Dedifferentiated amniotic fluid mesenchymal stem cell (primary cell): ENCODE measurements around the gene CBLC.
"Not testable (repeated sequence)": the region's sequence is repeated elsewhere in the genome, so short reads cannot be mapped to it uniquely, and the experiment has no call there.

ENCODE experiments used
- DNase-seq: peaks from one replicate; pipeline ENCODE4 v3.0.0-alpha.2; 2016; ENCODE audit errors: extremely low spot score

CBLC gene

GRCh38 chr19:44819246-44819832 lies 41.6 kb downstream of the CBLC start:
- no peak for DNase-seq

DNA sequence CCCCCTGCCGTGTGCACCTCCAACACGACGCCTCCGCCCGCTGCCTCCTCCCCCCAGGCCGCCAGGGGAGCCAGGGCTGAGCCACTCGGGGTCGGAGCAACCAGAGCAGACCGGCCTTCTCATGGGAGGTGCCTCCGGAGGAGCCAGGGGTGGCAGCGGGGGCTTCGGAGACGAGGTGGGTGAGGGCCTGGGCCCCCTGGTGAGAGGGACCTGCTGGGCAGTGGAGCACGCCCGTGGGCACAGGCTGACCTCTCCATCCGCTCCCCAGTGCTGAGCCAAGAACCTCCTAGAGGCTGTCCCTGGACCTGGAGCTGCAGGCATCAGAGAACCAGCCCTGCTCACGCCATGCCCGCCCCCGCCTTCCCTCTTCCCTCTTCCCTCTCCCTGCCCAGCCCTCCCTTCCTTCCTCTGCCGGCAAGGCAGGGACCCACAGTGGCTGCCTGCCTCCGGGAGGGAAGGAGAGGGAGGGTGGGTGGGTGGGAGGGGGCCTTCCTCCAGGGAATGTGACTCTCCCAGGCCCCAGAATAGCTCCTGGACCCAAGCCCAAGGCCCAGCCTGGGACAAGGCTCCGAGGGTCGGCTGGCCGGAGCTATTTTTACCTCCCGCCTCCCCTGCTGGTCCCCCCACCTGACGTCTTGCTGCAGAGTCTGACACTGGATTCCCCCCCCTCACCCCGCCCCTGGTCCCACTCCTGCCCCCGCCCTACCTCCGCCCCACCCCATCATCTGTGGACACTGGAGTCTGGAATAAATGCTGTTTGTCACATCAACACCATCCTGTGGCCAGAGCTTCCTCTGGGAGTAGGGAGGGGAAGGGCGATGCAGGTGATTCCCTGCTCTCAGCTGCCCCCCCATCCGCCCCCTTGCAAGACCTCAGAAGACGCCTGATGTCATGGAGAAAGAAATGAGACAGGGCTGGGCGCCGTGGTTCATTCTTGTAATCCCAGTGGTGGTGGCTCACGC lies 43.2 kb downstream of the CBLC start:
- DNase-seq: no peak

DNA sequence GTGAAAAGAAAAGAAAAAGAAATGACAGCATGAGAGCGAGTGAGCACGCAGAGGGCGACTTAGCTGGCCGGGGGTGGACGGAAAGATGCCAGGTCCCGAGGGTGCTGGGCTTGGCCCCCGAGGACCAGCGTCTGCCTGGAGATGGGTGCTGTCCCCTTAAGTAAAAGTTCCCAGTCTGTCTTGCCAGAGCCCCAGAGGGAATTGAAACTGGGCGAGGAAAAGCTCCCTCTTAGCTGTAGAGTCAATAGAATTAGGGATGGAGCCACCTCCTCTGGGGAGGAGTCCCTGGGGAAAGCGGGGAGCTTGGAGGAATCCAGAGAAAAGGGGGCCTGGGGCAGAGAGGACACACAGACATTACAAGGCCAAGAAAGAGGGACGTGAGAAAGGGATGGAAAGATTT lies 44.5 kb downstream of the CBLC start:
- no peak for DNase-seq

- no peak for DNase-seq
These were observed 45.1 kb downstream of the CBLC start for GRCh38 chr19:44822670-44823372.

DNA sequence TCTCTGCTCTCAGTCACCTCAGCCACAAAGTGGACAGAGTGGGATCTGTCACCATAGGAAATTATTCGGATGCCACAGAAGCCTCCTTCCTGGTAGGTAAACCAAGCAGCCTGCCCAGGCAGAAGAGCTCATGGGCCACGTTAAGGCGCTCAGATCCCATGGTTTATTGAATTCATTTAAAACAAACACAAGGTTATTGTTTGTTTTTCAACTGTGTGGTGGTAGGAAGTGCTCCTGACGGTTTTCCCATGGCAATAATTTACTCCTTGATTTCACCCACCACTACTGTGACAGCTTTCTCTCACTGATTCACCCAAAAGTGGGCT lies 45.6 kb downstream of the CBLC start:
- DNase-seq: no peak

DNA sequence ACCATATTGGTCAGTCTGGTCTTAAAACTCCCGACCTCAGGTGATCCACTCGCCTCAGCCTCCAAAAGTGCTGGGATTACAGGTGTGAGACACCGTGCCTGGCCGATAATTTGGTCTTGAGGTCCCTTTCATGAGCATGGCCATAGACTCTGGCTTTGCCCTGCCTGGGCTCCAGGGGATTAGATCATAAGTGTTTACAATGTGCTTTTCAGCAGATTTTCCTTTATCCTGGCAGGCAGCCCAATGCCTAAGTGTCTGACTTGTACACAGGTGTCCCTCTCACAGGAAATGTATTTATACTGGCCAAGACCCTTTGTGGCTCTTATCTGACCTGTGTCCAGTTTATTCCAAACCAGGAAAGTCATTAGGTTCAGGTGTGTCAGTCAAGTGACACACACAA lies 47.1 kb downstream of the CBLC start:
- no peak for DNase-seq

DNA sequence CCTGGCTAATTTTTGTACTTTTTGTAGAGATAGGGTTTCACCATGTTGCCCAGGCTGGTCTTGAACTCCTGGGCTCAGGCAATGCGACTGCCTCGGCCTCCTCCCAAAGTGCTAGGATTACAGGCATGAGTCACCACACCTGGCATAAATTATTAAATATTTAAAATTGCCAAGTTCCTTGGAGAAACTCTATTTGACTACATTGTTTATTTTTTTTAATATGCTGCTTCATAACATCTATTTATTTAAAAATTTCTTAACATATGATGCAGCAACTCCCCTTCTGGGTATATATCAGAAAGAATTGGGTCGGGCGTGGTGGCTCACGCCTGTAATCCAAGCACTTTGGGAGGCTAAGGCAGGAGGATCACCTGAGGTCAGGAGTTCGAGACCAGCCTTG lies 55.2 kb downstream of the CBLC start:
- not testable (repeated sequence) for DNase-seq

- DNase-seq: not testable (repeated sequence)
These were observed 56.7 kb downstream of the CBLC start for GRCh38 chr19:44834399-44834798.

GRCh38 chr19:44839276-44839675 lies 61.6 kb downstream of the CBLC start:
- no peak for DNase-seq

DNA sequence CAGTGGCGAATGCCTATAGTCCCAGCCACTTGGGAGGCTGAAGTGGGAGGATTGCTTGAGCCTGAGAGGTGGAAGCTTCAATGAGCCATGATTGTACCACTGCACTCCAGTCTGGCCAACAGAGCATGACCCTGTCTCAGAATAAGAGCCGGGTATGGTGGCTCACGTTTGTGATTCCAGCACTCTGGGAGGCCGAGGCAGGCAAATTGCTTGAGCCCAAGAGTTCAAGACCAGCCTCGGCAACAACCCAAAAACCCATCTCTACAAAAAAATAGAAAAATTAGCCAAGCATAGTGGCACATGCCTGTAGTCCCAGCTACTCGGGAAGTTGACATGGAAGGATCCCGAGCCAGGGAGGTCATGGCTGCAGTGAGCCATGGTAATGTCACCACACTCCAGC lies 63.1 kb downstream of the CBLC start:
- no peak for DNase-seq

GRCh38 chr19:44841231-44841630 lies 63.5 kb downstream of the CBLC start:
- no peak for DNase-seq

GRCh38 chr19:44845286-44845611 lies 67.6 kb downstream of the CBLC start:
- no peak for DNase-seq

GRCh38 chr19:44845612-44846454 lies 68.1 kb downstream of the CBLC start, which contains the start of gene NECTIN2:
NECTIN2 (plus strand) TSS chr19:44846297; CDS start chr19:44846526, 229 bp downstream.
- peak; percentile 99 for DNase-seq

GRCh38 chr19:44846455-44847143 lies 68.9 kb downstream of the CBLC start:
- no peak for DNase-seq

DNA sequence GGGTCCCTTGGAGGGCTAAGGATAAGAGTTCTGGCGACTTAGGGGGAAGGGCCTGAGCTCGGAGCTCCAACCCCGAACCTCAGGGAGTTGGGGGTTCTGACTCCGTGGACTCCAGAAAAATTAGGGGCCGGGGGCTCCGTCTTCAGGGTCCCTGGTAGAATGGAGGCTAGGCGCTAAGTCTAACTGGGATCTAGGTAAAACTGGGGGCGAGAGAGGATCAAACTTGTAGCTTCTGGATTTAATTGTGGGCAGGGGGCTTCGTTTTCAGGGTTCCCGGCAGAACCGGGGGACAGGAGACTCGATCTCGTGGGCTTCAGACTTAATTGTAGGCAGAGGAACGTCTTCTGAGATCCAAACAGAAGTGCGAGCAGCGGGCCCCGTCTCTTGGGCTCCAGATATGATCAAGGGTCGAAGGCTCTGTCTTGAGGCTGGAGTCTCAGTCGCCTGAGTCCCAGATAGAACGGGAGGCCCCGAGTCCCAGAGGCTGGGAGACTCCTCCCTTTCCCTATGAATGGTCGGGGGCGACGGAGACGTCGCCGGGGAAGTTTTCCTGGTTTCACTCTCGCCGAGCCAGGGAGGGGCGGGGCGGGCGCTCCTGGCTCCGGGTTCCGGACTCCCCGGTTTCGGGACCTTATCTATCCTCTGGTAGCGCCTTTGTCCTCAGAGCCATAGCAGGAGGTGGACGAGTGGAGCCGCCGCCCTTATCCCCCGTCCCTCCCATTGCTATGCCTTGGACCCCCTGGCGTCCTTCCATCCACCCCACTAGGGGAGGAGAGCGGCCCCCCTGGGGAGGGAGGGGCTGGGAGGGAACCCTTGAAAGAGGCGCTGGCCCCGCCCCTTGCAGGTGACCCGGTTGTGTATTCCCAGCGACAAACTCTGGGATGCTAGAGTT lies 69.7 kb downstream of the CBLC start:
- peak; percentile 48 for DNase-seq

- DNase-seq: peak; percentile 52
These were observed 70.5 kb downstream of the CBLC start for GRCh38 chr19:44848036-44848811.

GRCh38 chr19:44848812-44849447 lies 71.2 kb downstream of the CBLC start:
- DNase-seq: no peak
